Activated CD8-positive, alpha-beta memory T cell treated with anti-CD3 and anti-CD28 coated beads for 4 hours (primary cell): Measurements from ENCODE around the gene INO80B.
"Not testable (repeated sequence)": the region's sequence is repeated elsewhere in the genome, so short reads cannot be mapped to it uniquely, and the experiment has no call there.

ENCODE experiments used
- DNase-seq, 2 donors: peaks; one replicate each; pipeline ENCODE4 v3.0.0-alpha.2; 2020; ENCODE audit warnings: low read depth in 2 of 2

Gene INO80B

DNA sequence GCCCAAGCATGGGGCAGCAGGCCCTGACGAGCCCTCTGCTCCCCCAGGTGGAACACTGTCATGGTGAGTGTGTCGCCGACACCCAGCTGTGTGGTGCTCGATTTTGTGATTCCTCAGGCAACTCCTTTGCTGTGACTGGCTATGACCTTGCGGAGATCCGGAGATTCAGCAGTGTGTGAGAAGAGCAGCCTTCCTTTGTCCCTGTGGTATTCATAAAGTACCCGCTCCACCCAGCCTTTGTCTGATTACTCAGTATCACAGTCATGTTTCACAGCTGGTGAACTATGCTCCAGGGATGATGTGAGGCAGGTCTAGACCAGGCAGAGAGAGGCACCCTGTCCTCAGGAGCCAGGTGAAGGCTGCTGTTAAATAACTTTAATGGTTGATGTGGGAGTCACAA is 29.4 kb upstream of the INO80B start:
- no peak for DNase-seq

GRCh38 chr2:74426181-74426758 is 28.6 kb upstream of the INO80B start:
- DNase-seq = no peak

GRCh38 chr2:74427551-74427950 is 27.3 kb upstream of the INO80B start:
- DNase-seq = no peak

- no peak for DNase-seq
Observed at GRCh38 chr2:74428675-74429074, 26.2 kb upstream of the INO80B start.

- no peak for DNase-seq
Observed at GRCh38 chr2:74429487-74430451, 25.1 kb upstream of the INO80B start.

- no peak for DNase-seq
Observed at GRCh38 chr2:74430502-74430901, 24.4 kb upstream of the INO80B start.

DNA sequence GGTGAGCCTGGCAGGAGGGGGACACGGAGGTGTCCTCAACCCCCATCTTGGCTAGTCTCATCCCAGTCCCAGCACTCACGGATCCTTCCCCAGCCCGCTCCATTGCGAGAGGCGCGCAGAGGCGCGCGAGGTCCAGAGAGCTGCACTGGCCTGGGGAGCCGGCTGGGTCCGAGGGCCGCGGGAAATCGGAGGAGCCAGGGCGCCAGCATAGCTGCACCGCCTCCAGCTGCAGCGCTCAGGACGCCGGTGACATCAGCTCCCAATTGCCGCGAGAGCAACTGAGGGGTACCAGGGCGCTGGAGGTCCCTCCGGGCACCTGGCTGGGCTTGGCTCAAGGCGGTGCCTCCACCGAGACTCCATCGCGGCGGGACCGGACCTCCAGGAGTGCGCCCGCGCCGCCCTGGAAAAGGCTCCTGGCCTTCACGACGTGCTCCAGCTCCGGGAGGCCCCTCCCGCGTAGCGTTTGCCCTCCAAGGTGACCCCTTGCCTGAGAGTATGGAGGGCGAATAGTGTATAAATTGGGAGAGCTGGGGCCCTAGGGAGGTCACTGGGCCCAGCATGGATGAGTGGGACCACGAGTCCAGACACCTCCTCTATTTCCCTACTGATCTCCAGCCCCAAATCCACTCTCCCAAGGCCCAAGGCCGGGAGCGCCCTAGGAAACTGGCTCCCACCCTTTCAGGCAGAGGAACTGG is 18.6 kb upstream of the INO80B start:
- DNase-seq = no peak

DNA sequence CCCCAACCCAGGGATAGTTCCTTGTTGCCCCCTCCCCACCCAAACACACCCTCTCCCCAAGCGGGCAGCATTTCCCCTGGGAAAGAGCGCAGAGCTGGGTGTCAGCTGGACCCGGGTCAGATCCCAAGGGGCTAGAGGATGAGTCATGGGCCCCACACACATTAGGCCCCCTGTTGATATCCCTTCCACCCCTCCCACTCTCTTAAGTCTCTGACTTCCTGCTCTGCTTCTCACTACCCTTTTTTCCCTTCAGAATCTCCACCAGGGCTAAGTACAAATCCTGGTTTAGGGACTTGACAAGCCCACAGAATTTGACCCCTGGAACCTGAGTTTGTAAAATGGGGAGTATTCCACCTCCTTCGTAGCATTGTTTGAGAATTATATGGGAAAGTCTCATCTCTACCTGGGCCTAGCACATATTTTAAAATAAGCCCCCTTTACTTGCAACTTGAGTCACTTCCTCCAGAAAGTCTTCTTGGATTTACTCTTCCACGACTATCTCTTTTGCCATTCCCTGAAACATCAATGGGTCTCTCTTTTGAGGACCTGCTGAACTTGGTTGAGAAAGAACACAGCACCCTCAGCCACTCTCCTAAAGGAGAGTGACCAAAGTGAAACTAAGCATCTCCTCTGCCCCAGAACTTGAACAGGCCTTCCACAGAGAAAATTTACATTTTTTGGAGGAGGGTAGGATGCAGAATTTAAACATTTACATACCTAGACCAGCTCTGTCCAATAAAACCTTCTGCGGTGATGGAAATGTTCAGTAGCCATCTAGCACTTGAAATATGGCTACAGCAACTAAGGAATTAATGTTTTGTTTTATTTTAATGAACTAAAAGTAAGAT is 17.8 kb upstream of the INO80B start:
- no peak for DNase-seq

GRCh38 chr2:74438248-74438647 is 16.6 kb upstream of the INO80B start:
- no peak for DNase-seq

- DNase-seq = no peak
Observed at GRCh38 chr2:74439373-74439772, 15.5 kb upstream of the INO80B start.

- DNase-seq = no peak
Observed at GRCh38 chr2:74439803-74440377, 15.0 kb upstream of the INO80B start.

- DNase-seq = no peak
Observed at GRCh38 chr2:74440378-74441169, 14.3 kb upstream of the INO80B start.

DNA sequence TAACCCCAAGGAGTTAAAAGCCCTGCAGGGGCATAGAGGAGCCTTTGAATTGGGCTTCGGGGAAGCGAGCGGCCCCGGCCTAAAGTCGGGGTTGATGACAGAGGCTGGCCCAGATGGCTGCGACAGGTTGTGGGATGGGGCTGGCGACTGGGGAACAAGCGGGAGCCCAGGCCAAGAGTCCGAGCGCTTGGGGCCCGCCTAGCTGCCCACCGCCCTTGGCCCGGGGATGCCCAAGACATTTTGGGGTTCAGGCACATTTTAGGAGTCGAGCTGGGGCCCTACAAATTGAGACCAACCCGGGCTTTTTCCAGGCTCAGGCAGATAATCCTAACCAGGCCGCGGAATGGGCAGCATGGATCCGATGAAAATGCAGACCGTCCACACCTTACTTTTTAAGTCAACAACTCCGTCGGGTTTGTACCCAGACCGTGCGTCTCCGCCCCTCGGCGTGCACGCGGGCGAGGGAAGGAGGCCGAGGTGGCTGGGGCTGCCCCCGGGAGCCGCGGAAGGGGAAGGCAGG is 13.7 kb upstream of the INO80B start:
- no peak for DNase-seq

- DNase-seq = no peak
Observed at GRCh38 chr2:74441690-74442482, 13.0 kb upstream of the INO80B start, which contains the start of gene RTKN. TSS of gene RTKN (minus strand) at chr2:74441937. CDS start at chr2:74441816, 121 bp downstream.

- DNase-seq = not testable (repeated sequence)
Observed at GRCh38 chr2:74442483-74443297, 12.2 kb upstream of the INO80B start.

GRCh38 chr2:74444498-74445318 is 10.2 kb upstream of the INO80B start:
- no peak for DNase-seq

- no peak for DNase-seq
Observed at GRCh38 chr2:74447230-74447999, 7.5 kb upstream of the INO80B start.
